PC-3 (cell line): ENCODE measurements around the gene GTPBP8.

Experiments used
- CTCF ChIP-seq: fragments of 300-600 bp; sonication (generic); conservative IDR thresholded peaks from 2 replicates; pipeline ENCODE4 v1.5.1; 2017; ENCODE audit warnings: antibody characterized with exemption, low read depth, mild to moderate bottlenecking, low read length
- EZH2phosphoT487 ChIP-seq: fragments of 300-600 bp; sonication (generic); IDR thresholded peaks from 2 replicates; pipeline ENCODE4 v1.6.1; 2018; ENCODE audit warnings: mild to moderate bottlenecking, antibody characterized with exemption, low read length, borderline replicate concordance

- TF ChIP-seq CTCF (no peak), EZH2phosphoT487 (no peak)
Measured at GRCh38 chr3:112987710-112988334, 3.0 kb upstream of the GTPBP8 start.
